Tibial nerve (tissue), 3 donors: ENCODE results near the gene WT1.

Experiments
- CTCF ChIP-seq, 5 experiments: fragments of 200-600 bp in 3 of 5; fragments of 450-650 bp in 2 of 5; sonication (generic) in 3 of 5; IDR thresholded peaks; one replicate each; pipeline ENCODE4 v1.5.1; 2016 to 2019; ENCODE audit warnings: antibody characterized with exemption in 5 of 5, mild to moderate bottlenecking in 3 of 5, moderate library complexity in 2 of 5
- POLR2A ChIP-seq, 2 donors: fragments of 450-650 bp; IDR thresholded peaks; one replicate each; pipeline ENCODE4 v1.6.1; 2017; ENCODE audit warnings: antibody characterized with exemption in 2 of 2, mild to moderate bottlenecking in 2 of 2, moderate library complexity in 2 of 2

- TF ChIP-seq CTCF (IDR thresholded peaks at IDR 0.05) = no peak
- TF ChIP-seq POLR2A (IDR thresholded peaks at IDR 0.05) = no peak
These were observed 43.3 kb downstream of the WT1 start for GRCh38 chr11:32391956-32392553.
